Panc1 (cell line): ENCODE data around the gene RAB6A. TPM values are rescaled to one million over a fixed set of nuclear protein-coding genes. Genes with fewer than 3 reads are reported as not detected.

Experiments used
- ATAC-seq: fragments of 200-7000 bp; cut with Tn5 transposase; 2 replicates; pipeline ENCODE4 v1.9.1; 2020; ENCODE audit warnings: mild to moderate bottlenecking, moderate library complexity
- BruUV-seq: library from RNA; stranded (reverse); fragments of 400-500 nt; replicated peaks from 2 replicates; lab custom pipeline; 2021; lab: Mats Ljungman, UMichigan
- CTCF ChIA-PET: fragments of 300-600 bp; sonication (Branson Sonifier 250); formaldehyde crosslinking; loops from one replicate; lab custom pipeline; 2022; ENCODE audit warnings: antibody characterized with exemption; lab: Charles Lee
- POLR2A ChIA-PET: fragments of 300-600 bp; sonication (Branson Sonifier 250); formaldehyde crosslinking; loops from one replicate; lab custom pipeline; 2022; ENCODE audit warnings: antibody characterized with exemption; lab: Charles Lee
- DNase-seq: peaks from one replicate; pipeline ENCODE4 v3.0.0-alpha.2; 2010; ENCODE audit warnings: low read depth, low spot score
- H3K27ac ChIP-seq: 2 replicates; pipeline ENCODE4 v1.5.1; 2011; ENCODE audit warnings: mild to moderate bottlenecking, low read length, inconsistent platforms
- H3K27me3 ChIP-seq: fragments of 200-500 bp; sonication (Bioruptor generic); 2 replicates; pipeline ENCODE4 v1.6.0; 2014; ENCODE audit warnings: low read length, inconsistent platforms; ENCODE audit not compliant: control insufficient read depth, insufficient read depth
- H3K36me3 ChIP-seq: fragments of 200-500 bp; sonication (Bioruptor generic); 2 replicates; pipeline ENCODE4 v1.5.1; 2014; ENCODE audit warnings: inconsistent platforms, mild to moderate bottlenecking, low read length, moderate library complexity; ENCODE audit not compliant: control insufficient read depth, insufficient read depth
- H3K4me1 ChIP-seq: 2 replicates; pipeline ENCODE4 v1.5.1; 2011; ENCODE audit warnings: inconsistent platforms, mild to moderate bottlenecking, low read length, moderate library complexity; ENCODE audit not compliant: control insufficient read depth, insufficient read depth
- H3K4me3 ChIP-seq, 2 experiments: 2 replicates each; pipeline ENCODE4 v1.5.1; 2011 to 2012; ENCODE audit warnings: low read depth in 2 of 2, low read length in 2 of 2, mild to moderate bottlenecking in 2 of 2, inconsistent platforms in 1 of 2, moderate library complexity in 1 of 2
- H3K9me3 ChIP-seq: fragments of 200-500 bp; sonication (Bioruptor generic); 2 replicates; pipeline ENCODE4 v1.5.1; 2014; ENCODE audit warnings: low read depth, mild to moderate bottlenecking, inconsistent platforms, low read length, moderate library complexity; ENCODE audit not compliant: control insufficient read depth, insufficient read depth
- POLR2AphosphoS5 ChIP-seq: IDR thresholded peaks from 2 replicates; pipeline ENCODE4 v1.6.1; 2012; ENCODE audit warnings: mild to moderate bottlenecking, low read depth, low read length, moderate library complexity
- REST ChIP-seq, 2 experiments: IDR thresholded peaks; 2 replicates each; pipeline ENCODE4 v1.6.1; 2011 to 2012; ENCODE audit warnings: low read depth in 2 of 2, control low read depth in 1 of 2, low read length in 1 of 2, mild to moderate bottlenecking in 1 of 2, moderate library complexity in 1 of 2; ENCODE audit not compliant: insufficient read depth in 1 of 2
- SIN3A ChIP-seq: IDR thresholded peaks from 2 replicates; pipeline ENCODE4 v1.6.1; 2012; ENCODE audit warnings: low read depth, mild to moderate bottlenecking, low read length, moderate library complexity, borderline replicate concordance; ENCODE audit not compliant: insufficient read depth
- TCF7L2 ChIP-seq: IDR thresholded peaks from 2 replicates; pipeline ENCODE4 v1.6.1; 2011; ENCODE audit warnings: mild to moderate bottlenecking, low read depth, low read length, inconsistent platforms
- in situ Hi-C: cut with HindIII; loops from 2 replicates; pipeline ENCODE4 v1.10.0; 2016; ENCODE audit warnings: low sequenced_read_pairs, low pct_unique_long_range_greater_than_20kb
- intact Hi-C: fragments of 100-400 bp; cut with micrococcal nuclease; formaldehyde crosslinking; loops from one replicate; pipeline ENCODE4 v1.10.0; 2022; ENCODE audit not compliant: unreplicated experiment
- total RNA-seq: library from RNA; stranded (reverse); gene quantifications from one replicate; pipeline ENCODE4 v1.2.1, GENCODE V29; 2021; ENCODE audit not compliant: unreplicated experiment
- TF ChIP-seq, protein P1 (sequence below): fragments of 450-650 bp; IDR thresholded peaks from 2 replicates; pipeline ENCODE4 v1.5.1; 2017; ENCODE audit warnings: mild to moderate bottlenecking

Gene RAB6A
- total RNA-seq, 1 experiment from 2014 or later: 149 TPM

GRCh38 chr11:73648571-73649046 is 112.3 kb downstream of the RAB6A start:
- in situ Hi-C loops: no loop called here
- DNase-seq: no peak
- Histone ChIP-seq H3K27ac (no peak overlapping the region), H3K4me1 (no peaks in the 10 kb centered on the region; the same call in 1 of the 2 replicates), H3K9me3 (no peaks in the 10 kb centered on the region), H3K36me3 (no peaks in the 10 kb centered on the region), H3K27me3 (no peaks in the 10 kb centered on the region), H3K4me3 (no peak overlapping the region)
- BruUV-seq: no TSS peak
- ATAC-seq: no peak
- no peak for TF ChIP-seq SIN3A
- no peak for TF ChIP-seq REST (IDR thresholded peaks at IDR 0.05; ENCODE audit: insufficient read depth in 1 of 2, low read depth in 2 of 2, low read length in 1 of 2)
- no peak for TF ChIP-seq POLR2AphosphoS5
- TF ChIP-seq TCF7L2: no peak
- TF ChIP-seq, protein P1, sequence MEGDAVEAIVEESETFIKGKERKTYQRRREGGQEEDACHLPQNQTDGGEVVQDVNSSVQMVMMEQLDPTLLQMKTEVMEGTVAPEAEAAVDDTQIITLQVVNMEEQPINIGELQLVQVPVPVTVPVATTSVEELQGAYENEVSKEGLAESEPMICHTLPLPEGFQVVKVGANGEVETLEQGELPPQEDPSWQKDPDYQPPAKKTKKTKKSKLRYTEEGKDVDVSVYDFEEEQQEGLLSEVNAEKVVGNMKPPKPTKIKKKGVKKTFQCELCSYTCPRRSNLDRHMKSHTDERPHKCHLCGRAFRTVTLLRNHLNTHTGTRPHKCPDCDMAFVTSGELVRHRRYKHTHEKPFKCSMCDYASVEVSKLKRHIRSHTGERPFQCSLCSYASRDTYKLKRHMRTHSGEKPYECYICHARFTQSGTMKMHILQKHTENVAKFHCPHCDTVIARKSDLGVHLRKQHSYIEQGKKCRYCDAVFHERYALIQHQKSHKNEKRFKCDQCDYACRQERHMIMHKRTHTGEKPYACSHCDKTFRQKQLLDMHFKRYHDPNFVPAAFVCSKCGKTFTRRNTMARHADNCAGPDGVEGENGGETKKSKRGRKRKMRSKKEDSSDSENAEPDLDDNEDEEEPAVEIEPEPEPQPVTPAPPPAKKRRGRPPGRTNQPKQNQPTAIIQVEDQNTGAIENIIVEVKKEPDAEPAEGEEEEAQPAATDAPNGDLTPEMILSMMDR: no peak
- ChIA-PET POLR2A (interaction anchor here (0.6 to 1.1 kb wide), 2 partner anchors 25 to 119 kb away, joined by 3 to 12 read pairs; no protein-coding TSS in a partner anchor), CTCF (interaction anchor here (2.0 kb wide), 1 partner anchor 23 kb away, joined by 7 read pairs; no protein-coding TSS in a partner anchor)
- intact Hi-C loops: no loop called here

- POLR2A ChIA-PET: interaction anchor here (0.6 to 1.1 kb wide), 2 partner anchors 24 to 119 kb away, joined by 3 to 12 read pairs; no protein-coding TSS in a partner anchor
- TF ChIP-seq REST (IDR thresholded peaks at IDR 0.05; ENCODE audit: insufficient read depth in 1 of 2, low read depth in 2 of 2, low read length in 1 of 2) (no peak), SIN3A (no peak), POLR2AphosphoS5 (no peak), TCF7L2 (no peak)
- TF ChIP-seq, protein P1: no peak
- in situ Hi-C loops (no loop called here), intact Hi-C loops (no loop called here)
- ATAC-seq (no peak), DNase-seq (no peak)
- no peaks in the 10 kb centered on the region for H3K27me3 ChIP-seq
- no peaks in the 10 kb centered on the region; the same call in 1 of the 2 replicates for H3K4me1 ChIP-seq
- H3K4me3 ChIP-seq: no peak overlapping the region
- no peaks in the 10 kb centered on the region for H3K36me3 ChIP-seq
- no peaks in the 10 kb centered on the region for H3K9me3 ChIP-seq
- CTCF ChIA-PET: interaction anchor here (2.0 kb wide), 1 partner anchor 22 kb away, joined by 7 read pairs; no protein-coding TSS in a partner anchor
- BruUV-seq: no TSS peak
- no peak overlapping the region for H3K27ac ChIP-seq
Observed at GRCh38 chr11:73648121-73648520, 112.8 kb downstream of the RAB6A start.
